Measurements from ENCODE around the gene CHAC1. TPM values are rescaled to one million over a fixed set of nuclear protein-coding genes. Genes with fewer than 3 reads are reported as not detected.

CHAC1 gene
- total RNA-seq, 6 experiments from 2014 or later = 0.22 to 11.6 (median 0.97) TPM

DNA sequence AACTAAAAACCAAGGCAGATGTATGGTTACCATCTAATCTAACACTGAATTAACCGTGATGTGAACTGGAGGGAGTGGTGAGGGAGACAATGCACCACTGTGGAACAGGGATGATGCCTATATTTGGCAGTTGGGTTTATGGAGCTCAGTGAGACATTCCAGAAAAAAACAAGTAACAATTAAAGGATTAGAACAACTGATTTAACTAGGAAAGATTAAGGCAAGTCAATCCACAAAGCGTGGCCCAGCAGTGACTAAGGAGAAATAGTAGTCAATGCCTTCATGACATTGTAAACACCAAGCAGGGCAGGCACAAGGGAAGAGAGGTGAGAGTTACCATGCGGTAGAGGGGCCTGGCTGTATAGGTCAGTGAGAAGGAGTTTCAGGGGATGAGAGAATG lies 38.1 kb downstream of the CHAC1 start:
- 97% methylated on average over 3 of the region's 3 CpGs for WGBS (ENCODE audit: insufficient coverage, low coverage, low lambda C conversion rate, missing lambda C conversion rate)
- TF ChIP-seq, protein P1, sequence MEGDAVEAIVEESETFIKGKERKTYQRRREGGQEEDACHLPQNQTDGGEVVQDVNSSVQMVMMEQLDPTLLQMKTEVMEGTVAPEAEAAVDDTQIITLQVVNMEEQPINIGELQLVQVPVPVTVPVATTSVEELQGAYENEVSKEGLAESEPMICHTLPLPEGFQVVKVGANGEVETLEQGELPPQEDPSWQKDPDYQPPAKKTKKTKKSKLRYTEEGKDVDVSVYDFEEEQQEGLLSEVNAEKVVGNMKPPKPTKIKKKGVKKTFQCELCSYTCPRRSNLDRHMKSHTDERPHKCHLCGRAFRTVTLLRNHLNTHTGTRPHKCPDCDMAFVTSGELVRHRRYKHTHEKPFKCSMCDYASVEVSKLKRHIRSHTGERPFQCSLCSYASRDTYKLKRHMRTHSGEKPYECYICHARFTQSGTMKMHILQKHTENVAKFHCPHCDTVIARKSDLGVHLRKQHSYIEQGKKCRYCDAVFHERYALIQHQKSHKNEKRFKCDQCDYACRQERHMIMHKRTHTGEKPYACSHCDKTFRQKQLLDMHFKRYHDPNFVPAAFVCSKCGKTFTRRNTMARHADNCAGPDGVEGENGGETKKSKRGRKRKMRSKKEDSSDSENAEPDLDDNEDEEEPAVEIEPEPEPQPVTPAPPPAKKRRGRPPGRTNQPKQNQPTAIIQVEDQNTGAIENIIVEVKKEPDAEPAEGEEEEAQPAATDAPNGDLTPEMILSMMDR (IDR thresholded peaks at IDR 0.05) = no peak
- no peak for TF ChIP-seq POLR2A (IDR thresholded peaks at IDR 0.05)
- Histone ChIP-seq H3K36me3 (peaks cover 0 to 38% (median 16%) of the 10 kb centered on the region in 4 donors), H3K27ac (no peak overlapping the region), H3K4me3 (no peak overlapping the region), H3K27me3 (no peaks in the 10 kb centered on the region), H3K4me1 (no peaks in the 10 kb centered on the region), H3K9me3 (no peaks in the 10 kb centered on the region)
- intact Hi-C loops (cut with DNase I) = no loop called here
- no peak for ATAC-seq
- no peak for DNase-seq

DNA sequence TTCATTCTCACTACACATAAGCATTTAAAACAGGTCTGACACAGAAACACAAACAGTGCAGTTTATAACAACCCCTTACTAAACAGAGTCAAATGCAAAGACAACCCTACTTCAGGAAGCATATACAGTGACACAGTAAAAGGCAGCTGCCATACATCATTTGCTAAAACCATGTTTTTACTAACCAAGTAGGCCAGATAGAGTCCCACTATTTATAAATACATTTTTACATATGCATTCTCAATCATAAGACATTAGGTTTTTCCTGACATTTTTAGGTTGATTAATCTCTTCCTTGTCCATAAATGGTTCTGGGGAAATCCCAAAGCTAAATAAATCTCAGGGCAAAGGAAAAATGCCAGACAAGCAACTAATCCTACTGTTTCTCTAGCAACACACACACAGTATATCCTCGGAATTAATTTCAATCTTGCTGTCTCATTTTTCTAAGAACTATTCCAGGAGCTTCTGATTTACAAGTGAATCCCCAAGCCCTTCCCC lies 39.0 kb downstream of the CHAC1 start:
- ATAC-seq (no peak), DNase-seq (no peak)
- WGBS (ENCODE audit: insufficient coverage, low coverage, low lambda C conversion rate, missing lambda C conversion rate) = 50% methylated on average over 1 of the region's 1 CpG
- no peak overlapping the region for H3K27ac ChIP-seq
- no peaks in the 10 kb centered on the region for H3K9me3 ChIP-seq
- peaks cover 0 to 38% (median 16%) of the 10 kb centered on the region in 4 donors for H3K36me3 ChIP-seq
- H3K4me1 ChIP-seq = no peaks in the 10 kb centered on the region
- intact Hi-C loops (cut with DNase I) = no loop called here
- TF ChIP-seq POLR2A (IDR thresholded peaks at IDR 0.05) = no peak
- TF ChIP-seq, protein P1 (IDR thresholded peaks at IDR 0.05) = no peak
- H3K27me3 ChIP-seq = no peaks in the 10 kb centered on the region
- H3K4me3 ChIP-seq = no peak overlapping the region

DNA sequence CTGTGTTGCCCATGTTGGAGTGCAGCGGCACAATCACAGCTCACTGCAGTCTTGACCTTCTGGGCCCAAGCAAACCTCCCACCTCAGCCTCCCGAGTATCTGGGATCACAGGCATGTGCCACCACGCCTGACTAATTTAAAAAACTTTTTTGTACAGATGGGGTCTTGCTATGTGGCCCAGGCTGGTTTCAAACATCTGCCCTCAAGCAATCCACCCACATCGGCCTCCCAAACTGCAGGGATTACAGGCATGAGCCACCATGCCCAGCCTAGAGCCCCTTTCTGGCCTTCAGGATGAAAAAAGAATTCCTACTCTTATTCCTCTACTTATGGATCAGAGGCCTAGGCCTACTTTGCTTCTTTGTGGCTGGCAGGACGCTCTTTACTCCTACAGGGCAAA lies 39.6 kb downstream of the CHAC1 start:
- H3K27ac ChIP-seq = no peak overlapping the region
- 78% methylated on average over 3 of the region's 5 CpGs for WGBS (ENCODE audit: insufficient coverage, low coverage, low lambda C conversion rate, missing lambda C conversion rate)
- H3K36me3 ChIP-seq = peaks cover 0 to 37% (median 14%) of the 10 kb centered on the region in 4 donors

DNA sequence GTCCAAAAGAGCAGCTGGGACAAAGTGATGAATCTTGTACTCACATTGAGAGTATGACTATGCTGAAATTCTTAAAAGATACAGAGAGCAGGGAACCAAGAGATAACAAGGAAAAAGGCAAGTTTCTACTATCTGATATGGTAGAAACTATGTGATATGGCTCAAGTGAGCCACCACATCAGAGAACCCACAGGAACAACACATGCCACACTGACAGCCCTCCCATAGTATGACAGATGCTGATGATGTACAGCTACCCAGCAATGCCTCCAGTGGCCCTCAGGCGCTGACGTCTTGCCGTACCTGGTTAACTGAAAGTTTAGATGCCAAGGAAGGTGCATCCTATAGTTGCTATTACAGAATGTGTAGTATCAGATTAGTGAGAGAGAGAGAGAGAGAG lies 42.4 kb downstream of the CHAC1 start:
- intact Hi-C loops (cut with DNase I) = no loop called here
- Histone ChIP-seq H3K9me3 (no peaks in the 10 kb centered on the region), H3K27ac (no peak overlapping the region), H3K4me3 (no peak overlapping the region), H3K27me3 (no peaks in the 10 kb centered on the region), H3K36me3 (peaks cover 0 to 47% (median 19%) of the 10 kb centered on the region in 4 donors), H3K4me1 (peaks cover 0 to under 1% (median under 1%) of the 10 kb centered on the region in 4 donors)
- ATAC-seq (no peak), DNase-seq (no peak)
- TF ChIP-seq, protein P1 (IDR thresholded peaks at IDR 0.05) = no peak
- TF ChIP-seq POLR2A (IDR thresholded peaks at IDR 0.05) = no peak
- WGBS (ENCODE audit: insufficient coverage, low coverage, low lambda C conversion rate, missing lambda C conversion rate) = 100% methylated on average over 3 of the region's 3 CpGs

More for the DNA sequence above, 39.6 kb downstream of the CHAC1 start:
- Histone ChIP-seq H3K27me3 (no peaks in the 10 kb centered on the region), H3K4me1 (no peaks in the 10 kb centered on the region), H3K4me3 (no peak overlapping the region), H3K9me3 (no peaks in the 10 kb centered on the region)
- ATAC-seq (no peak), DNase-seq (no peak)
- intact Hi-C loops (cut with DNase I) = no loop called here
- TF ChIP-seq, protein P1 (IDR thresholded peaks at IDR 0.05) = no peak
- TF ChIP-seq POLR2A (IDR thresholded peaks at IDR 0.05) = no peak

Measured in right lobe of liver (tissue), 6 donors.